Neural progenitor cell (in vitro differentiated cells): ENCODE results near the gene EPS8L2. TPM values are rescaled to one million over a fixed set of nuclear protein-coding genes. Genes with fewer than 3 reads are reported as not detected.
A peak's percentile ranks its signal among the peaks of the same experiment; 100 is the strongest.

Experiments
- DNase-seq: peaks from one replicate; pipeline ENCODE4 v3.0.0-alpha.2; 2016; ENCODE audit warnings: low spot score
- H2AFZ ChIP-seq: fragments of 200-600 bp; sonication (generic); replicated peaks from 2 replicates; pipeline ENCODE4 v1.6.1; 2016; ENCODE audit warnings: antibody characterized with exemption
- H3F3A ChIP-seq: fragments of 200-600 bp; sonication (generic); 2 replicates; pipeline ENCODE4 v1.6.1; 2016; ENCODE audit warnings: antibody characterized with exemption, low read depth
- H3K27ac ChIP-seq: fragments of 200-600 bp; sonication (generic); 2 replicates; pipeline ENCODE4 v1.5.1; 2016; ENCODE audit warnings: mild to moderate bottlenecking
- H3K27me3 ChIP-seq: fragments of 200-600 bp; sonication (generic); 2 replicates; pipeline ENCODE4 v1.6.1; 2016; ENCODE audit warnings: mild to moderate bottlenecking, moderate library complexity
- H3K36me3 ChIP-seq: fragments of 200-600 bp; sonication (generic); 2 replicates; pipeline ENCODE4 v1.5.1; 2016
- H3K4me1 ChIP-seq: fragments of 200-600 bp; sonication (generic); 2 replicates; pipeline ENCODE4 v1.6.1; 2016; ENCODE audit warnings: mixed run types
- H3K4me2 ChIP-seq: fragments of 200-600 bp; sonication (generic); 2 replicates; pipeline ENCODE4 v1.6.1; 2016
- H3K4me3 ChIP-seq: fragments of 200-600 bp; sonication (generic); 2 replicates; pipeline ENCODE4 v1.5.1; 2016
- H3K79me2 ChIP-seq: fragments of 200-600 bp; sonication (generic); 2 replicates; pipeline ENCODE4 v1.6.1; 2016; ENCODE audit warnings: low read depth
- H3K9ac ChIP-seq: fragments of 200-600 bp; sonication (generic); 2 replicates; pipeline ENCODE4 v1.6.1; 2016
- H3K9me3 ChIP-seq: fragments of 200-600 bp; sonication (generic); 2 replicates; pipeline ENCODE4 v1.5.1; 2016; ENCODE audit warnings: low read depth
- H4K20me1 ChIP-seq: fragments of 200-600 bp; sonication (generic); 2 replicates; pipeline ENCODE4 v1.6.1; 2016; ENCODE audit warnings: low read depth
- H3K27ac Mint-ChIP-seq: 3 replicates; pipeline ENCODE4 v1.8.0; 2021; ENCODE audit warnings: mixed read lengths
- H3K27me3 Mint-ChIP-seq: 2 replicates; pipeline ENCODE4 v1.8.0; 2022; ENCODE audit warnings: low read depth, mild to moderate bottlenecking, inconsistent platforms, moderate library complexity, mixed read lengths; ENCODE audit not compliant: insufficient read depth
- H3K36me3 Mint-ChIP-seq: 3 replicates; pipeline ENCODE4 v1.8.0; 2021; ENCODE audit warnings: mixed read lengths
- H3K4me1 Mint-ChIP-seq: 3 replicates; pipeline ENCODE4 v1.8.0; 2021; ENCODE audit warnings: mixed read lengths
- H3K4me3 Mint-ChIP-seq: 3 replicates; pipeline ENCODE4 v1.8.0; 2021; ENCODE audit warnings: mild to moderate bottlenecking, moderate library complexity, mixed read lengths
- H3K9me3 Mint-ChIP-seq: 3 replicates; pipeline ENCODE4 v1.8.0; 2020; ENCODE audit warnings: mixed read lengths
- EZH2 ChIP-seq: fragments of 200-600 bp; sonication (generic); IDR thresholded peaks from 2 replicates; pipeline ENCODE4 v1.6.1; 2017; ENCODE audit warnings: antibody characterized with exemption, mild to moderate bottlenecking, moderate library complexity
- EZH2phosphoT487 ChIP-seq: fragments of 200-600 bp; sonication (generic); IDR thresholded peaks from 2 replicates; pipeline ENCODE4 v1.6.1; 2017; ENCODE audit warnings: antibody characterized with exemption
- total RNA-seq: library from RNA; depleted of rRNA; stranded (reverse); fragments of >200 nt; gene quantifications from 2 replicates; pipeline ENCODE4 v1.2.3, GENCODE V29; 2015; ENCODE audit warnings: low replicate concordance
- TF ChIP-seq, protein P1 (sequence below): fragments of 200-600 bp; sonication (generic); IDR thresholded peaks from 2 replicates; pipeline ENCODE4 v1.5.1; 2017; ENCODE audit warnings: antibody characterized with exemption, mild to moderate bottlenecking

Gene EPS8L2
- total RNA-seq, 1 donor from 2014 or later, result 3.3 TPM

- H3K27me3 Mint-ChIP-seq, result peaks cover 6% of the 10 kb centered on the region
- no peak overlapping the region for H3K4me3 Mint-ChIP-seq
- H3K27me3 ChIP-seq, result no peaks in the 10 kb centered on the region
- TF ChIP-seq, protein P1, sequence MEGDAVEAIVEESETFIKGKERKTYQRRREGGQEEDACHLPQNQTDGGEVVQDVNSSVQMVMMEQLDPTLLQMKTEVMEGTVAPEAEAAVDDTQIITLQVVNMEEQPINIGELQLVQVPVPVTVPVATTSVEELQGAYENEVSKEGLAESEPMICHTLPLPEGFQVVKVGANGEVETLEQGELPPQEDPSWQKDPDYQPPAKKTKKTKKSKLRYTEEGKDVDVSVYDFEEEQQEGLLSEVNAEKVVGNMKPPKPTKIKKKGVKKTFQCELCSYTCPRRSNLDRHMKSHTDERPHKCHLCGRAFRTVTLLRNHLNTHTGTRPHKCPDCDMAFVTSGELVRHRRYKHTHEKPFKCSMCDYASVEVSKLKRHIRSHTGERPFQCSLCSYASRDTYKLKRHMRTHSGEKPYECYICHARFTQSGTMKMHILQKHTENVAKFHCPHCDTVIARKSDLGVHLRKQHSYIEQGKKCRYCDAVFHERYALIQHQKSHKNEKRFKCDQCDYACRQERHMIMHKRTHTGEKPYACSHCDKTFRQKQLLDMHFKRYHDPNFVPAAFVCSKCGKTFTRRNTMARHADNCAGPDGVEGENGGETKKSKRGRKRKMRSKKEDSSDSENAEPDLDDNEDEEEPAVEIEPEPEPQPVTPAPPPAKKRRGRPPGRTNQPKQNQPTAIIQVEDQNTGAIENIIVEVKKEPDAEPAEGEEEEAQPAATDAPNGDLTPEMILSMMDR, result no peak
- TF ChIP-seq EZH2phosphoT487, result no peak
- no peak for TF ChIP-seq EZH2
- H3K27ac Mint-ChIP-seq, result no peak overlapping the region
- H3K4me3 ChIP-seq, result no peak overlapping the region
- H3K9ac ChIP-seq, result no peak overlapping the region
- H3K9me3 Mint-ChIP-seq, result no peaks in the 10 kb centered on the region
- no peaks in the 10 kb centered on the region for H3K36me3 ChIP-seq
- peaks cover 15% of the 10 kb centered on the region for H3K36me3 Mint-ChIP-seq
- peaks cover 37% of the 10 kb centered on the region for H3F3A ChIP-seq
- H3K9me3 ChIP-seq, result no peaks in the 10 kb centered on the region
- no peak for DNase-seq
- no peaks in the 10 kb centered on the region for H3K79me2 ChIP-seq
- no peak overlapping the region for H3K27ac ChIP-seq
- no peaks in the 10 kb centered on the region for H3K4me1 ChIP-seq
- H4K20me1 ChIP-seq, result peaks cover 31% of the 10 kb centered on the region
- no peak overlapping the region for H2AFZ ChIP-seq
- no peaks in the 10 kb centered on the region for H3K4me1 Mint-ChIP-seq
- H3K4me2 ChIP-seq, result no peak overlapping the region
Measured at GRCh38 chr11:763549-764321, 57.7 kb downstream of the EPS8L2 start.

- no peak overlapping the region for H3K27ac Mint-ChIP-seq
- H3K4me1 Mint-ChIP-seq, result no peaks in the 10 kb centered on the region
- no peak overlapping the region for H2AFZ ChIP-seq
- no peak overlapping the region for H3K9ac ChIP-seq
- no peaks in the 10 kb centered on the region for H3K79me2 ChIP-seq
- peaks cover 15% of the 10 kb centered on the region for H3K36me3 Mint-ChIP-seq
- H3K4me3 ChIP-seq, result no peak overlapping the region
- peaks cover 37% of the 10 kb centered on the region for H3F3A ChIP-seq
- H3K9me3 ChIP-seq, result no peaks in the 10 kb centered on the region
- no peaks in the 10 kb centered on the region for H3K27me3 ChIP-seq
- TF ChIP-seq, protein P1, result no peak
- TF ChIP-seq EZH2, result no peak
- no peak for TF ChIP-seq EZH2phosphoT487
- no peaks in the 10 kb centered on the region for H3K9me3 Mint-ChIP-seq
- H4K20me1 ChIP-seq, result peaks cover 31% of the 10 kb centered on the region
- no peak overlapping the region for H3K27ac ChIP-seq
- H3K27me3 Mint-ChIP-seq, result peaks cover 6% of the 10 kb centered on the region
- no peak for DNase-seq
- peak overlapping the region; percentile 22 for H3K4me3 Mint-ChIP-seq
- H3K4me1 ChIP-seq, result no peaks in the 10 kb centered on the region
- H3K36me3 ChIP-seq, result no peaks in the 10 kb centered on the region
- H3K4me2 ChIP-seq, result no peak overlapping the region
Measured at GRCh38 chr11:764322-765024, 58.4 kb downstream of the EPS8L2 start.

DNA sequence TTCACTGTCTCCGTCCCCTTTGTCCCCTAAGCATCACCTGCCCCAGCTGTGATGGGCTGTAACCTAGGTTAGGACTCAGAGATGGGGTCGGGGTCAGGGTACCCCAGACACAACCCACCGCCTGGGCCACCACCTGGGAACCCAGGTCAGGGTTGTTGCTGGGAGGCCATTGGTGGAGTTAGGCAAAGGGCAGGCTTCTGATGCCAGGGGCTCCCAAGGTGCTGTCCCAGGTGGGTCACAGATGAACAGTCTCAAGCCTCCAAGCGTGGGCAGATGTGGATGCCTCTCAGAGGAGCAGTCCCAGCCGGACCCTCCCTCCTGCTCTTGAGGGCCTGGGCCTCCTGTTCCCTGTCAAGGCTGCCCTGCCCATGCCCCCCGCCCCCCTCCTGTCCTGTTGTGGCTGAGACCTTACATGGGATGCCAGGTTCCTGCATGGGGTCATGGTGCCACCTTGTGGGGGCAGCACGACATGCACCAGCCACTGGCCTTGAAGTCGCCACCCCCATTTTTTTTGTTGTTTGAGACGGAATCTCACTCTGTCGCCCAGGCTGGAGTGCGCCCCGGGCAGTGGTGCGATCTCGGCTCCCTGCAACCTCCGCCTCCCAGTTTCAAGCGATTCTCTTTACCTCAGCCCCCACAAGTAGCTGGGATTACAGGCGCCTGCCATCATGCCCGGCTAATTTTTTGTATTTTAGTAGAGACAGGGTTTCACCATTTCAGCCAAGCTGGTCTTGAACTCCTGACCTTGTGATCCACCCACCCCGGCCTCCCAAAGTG, 59.2 kb downstream of the EPS8L2 start:
- Histone ChIP-seq H4K20me1 (peaks cover 33% of the 10 kb centered on the region), H3F3A (peaks cover 35% of the 10 kb centered on the region), H3K4me1 (no peaks in the 10 kb centered on the region), H3K4me3 (no peak overlapping the region), H3K4me2 (no peak overlapping the region), H3K9me3 (no peaks in the 10 kb centered on the region), H3K9ac (no peak overlapping the region), H3K27me3 (no peaks in the 10 kb centered on the region), H2AFZ (no peak overlapping the region), H3K79me2 (no peaks in the 10 kb centered on the region), H3K36me3 (no peaks in the 10 kb centered on the region), H3K27ac (no peak overlapping the region)
- Mint-ChIP-seq H3K27ac (no peak overlapping the region), H3K27me3 (peaks cover 6% of the 10 kb centered on the region), H3K9me3 (no peaks in the 10 kb centered on the region), H3K4me1 (no peaks in the 10 kb centered on the region), H3K36me3 (peaks cover 15% of the 10 kb centered on the region), H3K4me3 (no peak overlapping the region)
- TF ChIP-seq EZH2, result no peak
- TF ChIP-seq, protein P1, result peak; percentile 62
- peak; percentile 72 for DNase-seq
